Putamen (tissue), 1 donor: ENCODE data around the gene PGLYRP1.

Experiments used
- DNase-seq: peaks from one replicate; pipeline ENCODE4 v3.0.0-alpha.2; 2016; ENCODE audit warnings: low spot score

The PGLYRP1 gene

DNA sequence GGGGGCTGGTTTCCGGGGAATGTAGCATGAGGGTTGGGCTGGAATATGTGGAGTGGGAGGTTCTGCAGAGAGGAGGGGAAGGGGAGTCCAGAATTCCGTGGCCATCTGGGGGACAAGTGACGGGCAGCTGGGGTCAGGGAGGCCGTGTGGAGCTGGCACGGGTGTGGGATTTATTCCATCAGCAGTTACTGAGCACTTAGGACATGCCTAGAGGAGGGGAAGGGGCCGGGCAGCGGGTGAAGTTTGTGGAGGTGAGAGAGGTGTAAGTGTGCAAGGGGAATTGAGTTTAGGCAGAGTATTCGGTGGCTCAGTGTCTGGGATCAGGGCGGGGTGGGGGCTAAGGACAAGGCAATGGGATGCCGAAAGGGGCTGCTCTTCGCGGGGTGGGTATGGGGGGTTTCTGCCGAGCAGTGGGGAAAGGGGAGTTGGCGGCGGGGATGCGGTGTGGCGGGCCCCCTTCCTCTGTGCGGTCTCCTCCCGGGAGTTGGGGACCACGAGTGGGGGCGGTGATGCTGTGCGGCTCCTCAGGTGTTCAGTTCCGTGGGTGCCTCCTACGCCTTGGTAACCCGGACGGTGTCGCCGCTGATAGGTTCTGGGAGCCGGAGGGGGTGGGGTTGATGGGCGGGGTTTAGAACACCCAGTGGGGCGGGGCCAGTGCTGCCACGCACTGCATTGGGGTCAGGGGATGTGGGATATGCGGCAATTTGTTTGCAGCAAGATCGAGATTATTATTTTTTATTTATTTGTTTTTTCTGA, 22.2 kb downstream of the PGLYRP1 start:
- DNase-seq: peak; percentile 76

DNA sequence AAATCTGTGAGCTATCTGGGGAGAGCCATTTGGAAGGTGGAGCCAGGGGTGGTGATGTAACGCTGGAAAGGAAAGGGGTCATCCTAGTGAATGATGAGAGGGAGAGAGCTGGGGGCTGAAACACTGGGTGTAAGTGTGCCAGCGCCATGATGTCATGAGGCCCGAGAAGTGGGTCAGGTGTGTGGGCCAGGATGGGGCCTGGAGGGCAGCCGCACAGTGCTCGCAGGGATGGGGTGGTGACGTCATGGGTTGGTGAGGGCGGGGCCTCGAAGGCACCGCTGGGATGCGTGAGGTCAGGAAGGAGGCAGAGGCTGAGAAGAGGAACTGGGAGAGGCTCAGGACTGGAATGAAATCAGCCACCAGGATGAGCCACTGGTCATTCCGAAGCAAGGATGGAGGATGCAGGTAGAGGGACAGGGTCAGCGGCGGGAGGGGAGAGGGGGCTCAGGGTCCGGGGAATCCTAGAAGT, 23.2 kb downstream of the PGLYRP1 start:
- DNase-seq: peak; percentile 62

GRCh38 chr19:45998834-45999233, 24.0 kb downstream of the PGLYRP1 start:
- DNase-seq: no peak

- no peak for DNase-seq
Measured at GRCh38 chr19:45996933-45997332, 25.9 kb downstream of the PGLYRP1 start.

DNA sequence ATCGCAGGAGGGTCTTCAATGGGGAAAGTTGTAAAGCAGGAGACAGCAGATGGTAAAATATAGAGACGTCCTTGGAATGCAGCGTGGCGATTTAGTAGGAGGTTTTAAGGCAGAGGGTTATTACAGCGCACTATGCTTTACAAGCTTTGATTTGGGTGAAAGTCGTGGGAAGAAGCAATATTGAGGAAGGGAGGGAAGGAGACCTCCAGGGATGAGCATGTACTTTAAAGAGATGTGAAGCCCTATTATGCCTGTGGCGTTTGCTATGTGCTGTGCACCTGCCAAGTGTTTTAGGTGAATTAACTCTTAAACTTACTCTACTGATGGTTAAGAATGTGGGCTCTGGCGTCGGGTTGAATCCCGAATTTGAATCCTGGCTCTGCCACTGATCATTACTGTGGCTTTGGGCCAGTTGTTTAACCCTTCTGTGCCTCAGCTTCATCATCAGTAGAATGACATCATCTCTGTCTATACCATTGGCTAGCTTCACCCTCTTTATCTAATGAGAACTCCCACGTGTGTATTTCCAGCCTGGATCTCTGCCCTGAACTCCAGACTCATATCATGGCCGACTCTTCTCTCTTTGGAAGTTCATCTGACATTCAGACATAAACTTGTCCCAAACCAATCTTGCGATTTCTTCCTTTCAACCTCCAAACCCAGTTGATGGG, 27.0 kb downstream of the PGLYRP1 start:
- no peak for DNase-seq

- DNase-seq: peak; percentile 100
Measured at GRCh38 chr19:45994998-45995714, 27.7 kb downstream of the PGLYRP1 start, which contains the start of gene CCDC61. Gene CCDC61, plus strand, starts transcription at chr19:45995467. Its CDS starts 7,552 bp downstream, at chr19:46003019.

- DNase-seq: no peak
Measured at GRCh38 chr19:45994456-45994997, 28.3 kb downstream of the PGLYRP1 start.

DNA sequence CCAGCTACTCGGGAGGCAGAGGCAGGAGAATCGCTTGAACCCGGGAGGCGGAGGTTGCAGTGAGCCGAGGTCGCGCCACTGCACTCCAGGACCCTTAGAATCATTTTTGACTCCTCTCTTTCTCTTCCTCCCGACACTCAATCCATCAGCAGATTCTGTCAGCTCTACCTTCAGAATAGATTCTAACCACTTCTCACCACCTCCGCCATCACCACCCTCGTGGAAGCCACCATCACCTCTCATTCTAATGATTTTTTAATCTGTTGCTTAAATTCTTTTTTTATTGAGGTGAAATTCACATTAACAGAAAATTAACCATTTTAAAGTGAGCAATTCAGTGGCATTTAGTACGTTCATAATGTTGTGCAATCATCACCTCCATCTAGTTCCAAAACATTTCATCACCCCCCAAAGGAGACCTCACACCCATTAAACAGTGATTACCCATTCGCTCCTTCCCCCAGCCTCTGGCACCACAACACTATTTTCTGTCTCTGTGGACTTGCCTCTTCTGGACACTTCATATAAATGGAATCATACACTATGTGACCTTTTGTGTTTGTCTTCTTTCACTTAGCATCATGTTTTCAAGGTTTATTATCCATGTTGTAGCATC, 32.6 kb downstream of the PGLYRP1 start:
- DNase-seq: no peak

GRCh38 chr19:45985321-45985720, 37.5 kb downstream of the PGLYRP1 start:
- DNase-seq: no peak

DNA sequence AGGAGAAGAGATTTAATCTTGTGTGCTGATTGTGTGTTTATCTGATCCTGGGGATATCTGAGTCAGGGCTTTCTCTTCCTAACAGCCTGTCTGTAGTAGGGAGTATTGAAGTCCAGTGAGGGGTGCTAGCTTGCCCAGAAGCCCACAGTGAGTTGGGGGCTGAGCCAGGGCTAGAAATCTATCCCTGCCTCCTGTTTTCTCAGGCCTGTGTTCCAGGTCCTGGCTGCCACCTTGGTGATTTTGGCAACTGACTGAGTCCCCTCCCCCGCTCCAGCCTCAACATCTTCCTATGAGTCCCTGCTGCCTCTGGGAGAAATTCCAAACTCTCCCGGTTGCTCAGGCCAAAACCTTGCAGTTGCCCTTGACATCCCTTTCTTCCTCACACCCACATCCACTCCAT, 41.5 kb downstream of the PGLYRP1 start:
- no peak for DNase-seq

DNA sequence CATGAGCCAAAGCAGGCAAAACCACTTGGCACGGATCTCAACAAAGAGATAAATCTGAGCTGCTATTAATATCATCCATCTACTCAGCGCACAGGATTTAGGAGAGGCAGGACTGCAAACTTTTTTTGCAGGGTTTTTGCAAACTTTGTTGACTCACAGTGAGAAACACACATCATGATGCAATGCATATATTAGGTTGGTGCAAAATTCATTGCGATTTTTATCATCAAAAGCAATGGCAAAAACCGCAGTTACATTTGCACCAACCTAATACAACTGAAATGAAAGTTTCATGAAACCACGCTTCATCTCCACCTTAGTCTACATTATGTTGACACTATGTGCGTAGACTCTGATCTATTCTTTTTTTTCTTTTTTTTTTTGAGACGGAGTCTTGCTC, 44.7 kb downstream of the PGLYRP1 start:
- DNase-seq: no peak

GRCh38 chr19:45976178-45976577, 46.7 kb downstream of the PGLYRP1 start:
- no peak for DNase-seq

- no peak for DNase-seq
Measured at GRCh38 chr19:45975306-45976070, 47.4 kb downstream of the PGLYRP1 start.

DNA sequence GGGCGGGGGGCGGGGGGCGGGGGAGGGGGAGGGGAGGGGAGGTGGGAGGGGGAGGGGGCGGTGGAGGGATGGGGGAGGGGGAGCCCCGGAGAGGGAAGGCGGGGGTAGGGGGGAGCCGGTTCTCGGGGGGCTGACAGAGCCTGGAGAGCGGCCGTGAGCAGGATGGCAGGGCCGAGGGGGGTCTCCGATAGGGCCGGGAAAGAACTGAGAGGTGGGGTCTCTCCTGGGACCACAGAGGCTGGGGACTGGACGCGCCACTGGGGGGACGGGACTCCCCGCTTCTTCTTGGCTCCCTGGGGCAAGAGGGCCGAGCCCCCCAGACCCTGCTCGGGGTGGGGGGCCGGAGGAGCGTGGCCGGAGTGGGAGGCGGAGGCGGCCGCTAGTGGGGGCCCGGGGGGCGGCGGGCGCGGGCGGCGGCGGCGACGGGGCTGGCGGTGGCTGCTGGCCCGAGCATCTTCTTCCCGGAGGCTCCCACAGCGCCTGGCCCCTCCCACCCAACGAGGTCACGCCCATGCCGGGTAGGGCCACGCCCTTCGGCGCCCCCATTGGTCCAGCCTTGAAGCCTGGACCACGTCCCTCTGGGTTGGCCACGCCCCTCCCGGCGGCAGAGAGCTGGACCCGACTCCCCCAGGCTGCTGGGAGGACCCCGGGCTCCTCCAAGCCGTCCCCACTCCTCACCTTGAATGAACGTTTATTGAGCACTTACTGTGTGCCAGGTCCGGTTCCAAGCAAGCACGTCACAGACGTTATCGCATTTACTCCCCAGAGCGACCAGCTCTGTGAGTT, 49.1 kb downstream of the PGLYRP1 start, which contains the start of gene NOVA2:
Gene NOVA2, minus strand, starts transcription at position 313 of the 786 bp plus-strand sequence. CDS start 514 bp downstream, outside the sequence.
- peak; percentile 90 for DNase-seq

DNA sequence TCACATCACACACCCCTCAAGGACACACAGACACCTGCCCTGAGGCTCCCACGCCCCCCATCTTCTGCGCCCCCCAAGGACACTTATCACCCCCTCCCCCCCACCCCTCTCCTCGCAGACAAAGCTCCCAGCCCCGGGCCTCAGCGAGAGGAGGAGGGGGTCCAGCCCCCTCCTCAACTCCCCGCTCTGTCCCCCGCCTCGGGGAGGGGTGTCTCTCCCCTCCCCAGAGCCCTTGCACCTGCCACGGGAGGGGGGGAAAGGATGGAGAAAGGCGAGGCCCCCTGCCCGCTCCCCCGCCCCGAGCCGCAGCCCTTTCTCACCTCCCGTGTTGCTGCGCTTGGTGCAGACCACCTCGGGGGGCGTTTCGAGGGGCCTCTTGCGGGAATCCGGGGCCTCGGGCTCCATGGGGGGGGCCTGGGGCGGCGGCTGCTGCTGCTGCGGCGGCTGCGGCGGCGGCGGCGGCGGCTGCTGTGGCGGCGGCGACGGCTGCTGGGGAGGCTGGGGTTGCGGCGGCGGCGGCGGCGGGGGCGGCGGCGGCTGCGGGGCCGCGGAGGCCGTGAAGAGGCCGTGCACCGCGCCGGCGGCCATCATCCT, 49.8 kb downstream of the PGLYRP1 start:
- no peak for DNase-seq

- peak; percentile 73 for DNase-seq
Measured at GRCh38 chr19:45972081-45972946, 50.5 kb downstream of the PGLYRP1 start.

GRCh38 chr19:45971260-45971902, 51.5 kb downstream of the PGLYRP1 start:
- DNase-seq: no peak

DNA sequence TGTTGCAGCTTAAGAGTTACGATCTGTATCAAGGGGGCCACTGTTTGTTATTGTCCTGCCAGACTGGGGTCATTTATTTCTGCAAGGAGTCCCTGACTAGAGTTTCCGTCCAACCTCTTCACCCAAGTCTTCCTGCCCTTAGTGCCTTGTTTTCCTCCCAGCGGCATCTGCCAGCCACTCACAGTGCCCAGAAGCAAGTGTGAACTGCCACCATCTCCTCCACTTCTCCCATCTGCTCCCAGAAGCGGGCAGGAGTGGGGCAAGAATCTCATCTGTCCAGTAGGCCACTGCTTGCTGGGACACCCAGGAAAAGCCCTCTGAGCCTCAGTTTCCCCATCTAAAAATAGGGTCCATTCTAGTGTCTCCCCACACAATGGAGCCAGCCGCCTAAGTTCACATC, 53.2 kb downstream of the PGLYRP1 start:
- no peak for DNase-seq
